HEK293 (cell line): ENCODE measurements around the gene SDC3.

Experiments
- FEZF1 ChIP-seq: fragments of 450-650 bp; formaldehyde crosslinking; IDR thresholded peaks from 2 replicates; pipeline ENCODE4 v1.5.1; 2016; ENCODE audit warnings: missing biosample characterization, missing genetic modification characterization
- GFI1B ChIP-seq: fragments of 450-650 bp; formaldehyde crosslinking; IDR thresholded peaks from 2 replicates; pipeline ENCODE4 v1.5.1; 2016; ENCODE audit warnings: missing biosample characterization, missing genetic modification characterization
- GLIS1 ChIP-seq: fragments of 450-650 bp; formaldehyde crosslinking; IDR thresholded peaks from 2 replicates; pipeline ENCODE4 v1.5.1; 2016; ENCODE audit warnings: missing biosample characterization, missing genetic modification characterization
- KLF7 ChIP-seq: fragments of 450-650 bp; formaldehyde crosslinking; IDR thresholded peaks from 2 replicates; pipeline ENCODE4 v1.5.1; 2016; ENCODE audit warnings: missing biosample characterization, missing genetic modification characterization, borderline replicate concordance
- OVOL3 ChIP-seq: fragments of 450-650 bp; formaldehyde crosslinking; IDR thresholded peaks from 2 replicates; pipeline ENCODE4 v1.5.1; 2016; ENCODE audit warnings: missing biosample characterization, missing genetic modification characterization
- SCRT2 ChIP-seq: fragments of 450-650 bp; formaldehyde crosslinking; IDR thresholded peaks from 2 replicates; pipeline ENCODE4 v1.5.1; 2016; ENCODE audit warnings: missing biosample characterization, missing genetic modification characterization
- SP2 ChIP-seq: fragments of 450-650 bp; formaldehyde crosslinking; IDR thresholded peaks from 2 replicates; pipeline ENCODE4 v1.5.1; 2016; ENCODE audit warnings: missing biosample characterization, missing genetic modification characterization
- ZEB2 ChIP-seq: fragments of 450-650 bp; formaldehyde crosslinking; IDR thresholded peaks from 2 replicates; pipeline ENCODE4 v1.5.1; 2016; ENCODE audit warnings: missing biosample characterization, missing genetic modification characterization
- ZFP69B ChIP-seq: fragments of 450-650 bp; formaldehyde crosslinking; IDR thresholded peaks from 2 replicates; pipeline ENCODE4 v1.5.1; 2016; ENCODE audit warnings: missing biosample characterization, missing genetic modification characterization
- ZNF174 ChIP-seq: fragments of 450-650 bp; formaldehyde crosslinking; IDR thresholded peaks from 2 replicates; pipeline ENCODE4 v1.5.0; 2017; ENCODE audit warnings: missing biosample characterization, mild to moderate bottlenecking, missing genetic modification characterization
- ZNF184 ChIP-seq: fragments of 450-650 bp; IDR thresholded peaks from 2 replicates; pipeline ENCODE4 v1.5.1; 2018; ENCODE audit warnings: missing biosample characterization, mild to moderate bottlenecking, missing genetic modification characterization
- ZNF202 ChIP-seq: fragments of 450-650 bp; formaldehyde crosslinking; IDR thresholded peaks from 2 replicates; pipeline ENCODE4 v1.5.1; 2016; ENCODE audit warnings: missing biosample characterization, missing genetic modification characterization, borderline replicate concordance
- ZNF24 ChIP-seq: fragments of 450-650 bp; formaldehyde crosslinking; IDR thresholded peaks from 2 replicates; pipeline ENCODE4 v1.5.1; 2016; ENCODE audit warnings: missing biosample characterization, missing genetic modification characterization
- ZNF37A ChIP-seq: fragments of 450-650 bp; IDR thresholded peaks from 2 replicates; pipeline ENCODE4 v1.5.1; 2018; ENCODE audit warnings: missing biosample characterization, missing genetic modification characterization
- ZNF391 ChIP-seq: fragments of 450-650 bp; formaldehyde crosslinking; IDR thresholded peaks from 2 replicates; pipeline ENCODE4 v1.5.1; 2016; ENCODE audit warnings: low read depth, missing biosample characterization, missing genetic modification characterization, borderline replicate concordance
- ZNF529 ChIP-seq: fragments of 450-650 bp; formaldehyde crosslinking; IDR thresholded peaks from 2 replicates; pipeline ENCODE4 v1.5.1; 2017; ENCODE audit warnings: missing genetic modification characterization, missing biosample characterization; ENCODE audit not compliant: insufficient replicate concordance
- ZNF560 ChIP-seq: fragments of 450-650 bp; formaldehyde crosslinking; IDR thresholded peaks from 2 replicates; pipeline ENCODE4 v1.5.1; 2017; ENCODE audit warnings: missing biosample characterization, missing genetic modification characterization, borderline replicate concordance
- ZNF600 ChIP-seq: fragments of 450-650 bp; formaldehyde crosslinking; IDR thresholded peaks from 2 replicates; pipeline ENCODE4 v1.5.1; 2016; ENCODE audit warnings: missing biosample characterization, missing genetic modification characterization
- ZNF660 ChIP-seq: fragments of 450-650 bp; IDR thresholded peaks from 2 replicates; pipeline ENCODE4 v1.5.1; 2018; ENCODE audit warnings: missing biosample characterization, mild to moderate bottlenecking, missing genetic modification characterization
- ZNF707 ChIP-seq: fragments of 450-650 bp; formaldehyde crosslinking; IDR thresholded peaks from 2 replicates; pipeline ENCODE4 v1.5.1; 2016; ENCODE audit warnings: missing biosample characterization, missing genetic modification characterization
- ZNF785 ChIP-seq: fragments of 450-650 bp; formaldehyde crosslinking; IDR thresholded peaks from 2 replicates; pipeline ENCODE4 v1.5.1; 2016; ENCODE audit warnings: missing biosample characterization, missing genetic modification characterization
- ZNF843 ChIP-seq: fragments of 450-650 bp; formaldehyde crosslinking; IDR thresholded peaks from 2 replicates; pipeline ENCODE4 v1.5.1; 2016; ENCODE audit warnings: missing biosample characterization, missing genetic modification characterization
- ZXDB ChIP-seq: fragments of 450-650 bp; formaldehyde crosslinking; IDR thresholded peaks from 2 replicates; pipeline ENCODE4 v1.5.1; 2016; ENCODE audit warnings: missing biosample characterization, missing genetic modification characterization
- TF ChIP-seq, protein P1 (sequence below): fragments of 450-650 bp; formaldehyde crosslinking; IDR thresholded peaks from 2 replicates; pipeline ENCODE4 v1.5.1; 2016; ENCODE audit warnings: missing biosample characterization, missing genetic modification characterization
- TF ChIP-seq, protein P2 (sequence below): fragments of 450-650 bp; formaldehyde crosslinking; IDR thresholded peaks from 2 replicates; pipeline ENCODE4 v1.5.1; 2016; ENCODE audit warnings: missing biosample characterization, missing genetic modification characterization
- TF ChIP-seq, protein P3 (sequence below): fragments of 450-650 bp; formaldehyde crosslinking; IDR thresholded peaks from 2 replicates; pipeline ENCODE4 v1.5.1; 2016; ENCODE audit warnings: missing biosample characterization, missing genetic modification characterization
- TF ChIP-seq, protein P4 (sequence below): fragments of 450-650 bp; formaldehyde crosslinking; IDR thresholded peaks from 2 replicates; pipeline ENCODE4 v1.5.1; 2017; ENCODE audit warnings: missing biosample characterization, missing genetic modification characterization
- TF ChIP-seq, protein P5 (sequence below): fragments of 450-650 bp; formaldehyde crosslinking; IDR thresholded peaks from 2 replicates; pipeline ENCODE4 v1.5.1; 2017; ENCODE audit warnings: missing biosample characterization, missing genetic modification characterization

The SDC3 gene

DNA sequence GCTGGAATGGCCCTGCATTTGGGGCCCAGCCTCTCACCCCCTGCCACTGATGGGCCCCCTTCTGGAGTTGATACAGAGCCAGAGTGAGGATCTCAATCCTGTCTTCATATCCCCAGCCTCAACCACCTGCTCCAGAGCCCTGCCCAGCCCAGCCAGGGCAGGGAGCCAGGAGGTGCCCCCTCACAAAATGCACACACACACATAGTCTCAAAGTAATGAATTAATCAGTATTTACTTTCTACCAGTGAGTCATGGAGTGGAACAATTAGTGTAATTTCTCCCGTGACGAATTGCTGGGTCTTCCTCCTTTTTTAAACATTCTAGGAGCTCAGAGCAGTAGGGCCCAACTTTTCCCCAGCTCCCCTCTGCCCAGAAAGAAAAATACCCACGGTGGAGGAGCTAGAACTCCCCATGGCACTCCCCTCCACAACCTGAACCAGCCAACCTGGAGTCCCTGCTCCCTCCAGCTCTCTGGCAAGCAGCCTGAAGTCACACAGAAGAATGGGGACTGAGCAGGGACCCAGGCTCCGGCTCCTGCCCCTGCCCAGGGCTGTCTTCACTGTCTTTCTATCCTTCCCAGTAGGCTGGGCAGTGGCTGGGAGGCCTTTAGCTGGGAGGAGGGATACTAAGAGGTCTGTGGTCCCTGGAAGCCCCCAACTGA is 29.3 kb downstream of the SDC3 start (continued):
- 0 out of 2 replicates have a peak, but pooled peaks have one; percentile 37 for TF ChIP-seq ZFP69B (tag by site-specific recombination)
- no peak for TF ChIP-seq ZNF707 (tag by site-specific recombination)
- TF ChIP-seq, protein P1, sequence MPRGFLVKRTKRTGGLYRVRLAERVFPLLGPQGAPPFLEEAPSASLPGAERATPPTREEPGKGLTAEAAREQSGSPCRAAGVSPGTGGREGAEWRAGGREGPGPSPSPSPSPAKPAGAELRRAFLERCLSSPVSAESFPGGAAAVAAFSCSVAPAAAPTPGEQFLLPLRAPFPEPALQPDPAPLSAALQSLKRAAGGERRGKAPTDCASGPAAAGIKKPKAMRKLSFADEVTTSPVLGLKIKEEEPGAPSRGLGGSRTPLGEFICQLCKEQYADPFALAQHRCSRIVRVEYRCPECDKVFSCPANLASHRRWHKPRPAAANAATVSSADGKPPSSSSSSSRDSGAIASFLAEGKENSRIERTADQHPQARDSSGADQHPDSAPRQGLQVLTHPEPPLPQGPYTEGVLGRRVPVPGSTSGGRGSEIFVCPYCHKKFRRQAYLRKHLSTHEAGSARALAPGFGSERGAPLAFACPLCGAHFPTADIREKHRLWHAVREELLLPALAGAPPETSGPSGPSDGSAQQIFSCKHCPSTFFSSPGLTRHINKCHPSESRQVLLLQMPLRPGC: no peak
- TF ChIP-seq FEZF1 (tag by site-specific recombination): no peak
- no peak for TF ChIP-seq ZNF202 (tag by site-specific recombination)
- TF ChIP-seq ZNF184 (tag by site-specific recombination): 0 out of 2 replicates have a peak, but pooled peaks have one; percentile 10
- no peak for TF ChIP-seq ZNF560 (tag by site-specific recombination)
- 0 out of 2 replicates have a peak, but pooled peaks have one; percentile 25 for TF ChIP-seq ZNF843 (tag by site-specific recombination)
- no peak for TF ChIP-seq GFI1B (tag by site-specific recombination)
- TF ChIP-seq, protein P2, sequence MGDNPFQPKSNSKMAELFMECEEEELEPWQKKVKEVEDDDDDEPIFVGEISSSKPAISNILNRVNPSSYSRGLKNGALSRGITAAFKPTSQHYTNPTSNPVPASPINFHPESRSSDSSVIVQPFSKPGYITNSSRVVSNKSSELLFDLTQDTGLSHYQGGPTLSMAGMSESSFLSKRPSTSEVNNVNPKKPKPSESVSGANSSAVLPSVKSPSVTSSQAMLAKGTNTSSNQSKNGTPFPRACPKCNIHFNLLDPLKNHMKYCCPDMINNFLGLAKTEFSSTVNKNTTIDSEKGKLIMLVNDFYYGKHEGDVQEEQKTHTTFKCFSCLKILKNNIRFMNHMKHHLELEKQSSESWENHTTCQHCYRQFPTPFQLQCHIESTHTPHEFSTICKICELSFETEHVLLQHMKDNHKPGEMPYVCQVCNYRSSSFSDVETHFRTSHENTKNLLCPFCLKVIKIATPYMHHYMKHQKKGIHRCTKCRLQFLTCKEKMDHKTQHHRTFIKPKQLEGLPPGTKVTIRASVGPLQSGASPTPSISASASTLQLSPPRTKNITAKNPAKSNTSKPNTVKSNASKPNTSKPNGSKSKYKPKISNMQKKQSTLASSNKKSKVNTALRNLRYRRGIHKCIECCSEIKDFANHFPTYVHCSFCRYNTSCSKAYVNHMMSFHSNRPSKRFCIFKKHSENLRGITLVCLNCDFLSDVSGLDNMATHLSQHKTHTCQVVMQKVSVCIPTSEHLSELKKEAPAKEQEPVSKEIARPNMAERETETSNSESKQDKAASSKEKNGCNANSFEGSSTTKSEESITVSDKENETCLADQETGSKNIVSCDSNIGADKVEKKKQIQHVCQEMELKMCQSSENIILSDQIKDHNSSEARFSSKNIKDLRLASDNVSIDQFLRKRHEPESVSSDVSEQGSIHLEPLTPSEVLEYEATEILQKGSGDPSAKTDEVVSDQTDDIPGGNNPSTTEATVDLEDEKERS: no peak
- TF ChIP-seq ZNF37A (tag by site-specific recombination): no peak
- peak; percentile 51; the same call in 1 of the 2 replicates for TF ChIP-seq ZEB2 (tag by site-specific recombination)
- no peak for TF ChIP-seq OVOL3 (tag by site-specific recombination)
- 0 out of 2 replicates have a peak, but pooled peaks have one; percentile 32 for TF ChIP-seq ZNF600 (tag by site-specific recombination)
- TF ChIP-seq ZNF785: no peak
- no peak for TF ChIP-seq ZXDB
- TF ChIP-seq ZNF660 (tag by site-specific recombination): 0 out of 2 replicates have a peak, but pooled peaks have one; percentile 39
- TF ChIP-seq SCRT2 (tag by site-specific recombination): no peak
- TF ChIP-seq SP2 (tag by site-specific recombination): no peak
- TF ChIP-seq, protein P3, sequence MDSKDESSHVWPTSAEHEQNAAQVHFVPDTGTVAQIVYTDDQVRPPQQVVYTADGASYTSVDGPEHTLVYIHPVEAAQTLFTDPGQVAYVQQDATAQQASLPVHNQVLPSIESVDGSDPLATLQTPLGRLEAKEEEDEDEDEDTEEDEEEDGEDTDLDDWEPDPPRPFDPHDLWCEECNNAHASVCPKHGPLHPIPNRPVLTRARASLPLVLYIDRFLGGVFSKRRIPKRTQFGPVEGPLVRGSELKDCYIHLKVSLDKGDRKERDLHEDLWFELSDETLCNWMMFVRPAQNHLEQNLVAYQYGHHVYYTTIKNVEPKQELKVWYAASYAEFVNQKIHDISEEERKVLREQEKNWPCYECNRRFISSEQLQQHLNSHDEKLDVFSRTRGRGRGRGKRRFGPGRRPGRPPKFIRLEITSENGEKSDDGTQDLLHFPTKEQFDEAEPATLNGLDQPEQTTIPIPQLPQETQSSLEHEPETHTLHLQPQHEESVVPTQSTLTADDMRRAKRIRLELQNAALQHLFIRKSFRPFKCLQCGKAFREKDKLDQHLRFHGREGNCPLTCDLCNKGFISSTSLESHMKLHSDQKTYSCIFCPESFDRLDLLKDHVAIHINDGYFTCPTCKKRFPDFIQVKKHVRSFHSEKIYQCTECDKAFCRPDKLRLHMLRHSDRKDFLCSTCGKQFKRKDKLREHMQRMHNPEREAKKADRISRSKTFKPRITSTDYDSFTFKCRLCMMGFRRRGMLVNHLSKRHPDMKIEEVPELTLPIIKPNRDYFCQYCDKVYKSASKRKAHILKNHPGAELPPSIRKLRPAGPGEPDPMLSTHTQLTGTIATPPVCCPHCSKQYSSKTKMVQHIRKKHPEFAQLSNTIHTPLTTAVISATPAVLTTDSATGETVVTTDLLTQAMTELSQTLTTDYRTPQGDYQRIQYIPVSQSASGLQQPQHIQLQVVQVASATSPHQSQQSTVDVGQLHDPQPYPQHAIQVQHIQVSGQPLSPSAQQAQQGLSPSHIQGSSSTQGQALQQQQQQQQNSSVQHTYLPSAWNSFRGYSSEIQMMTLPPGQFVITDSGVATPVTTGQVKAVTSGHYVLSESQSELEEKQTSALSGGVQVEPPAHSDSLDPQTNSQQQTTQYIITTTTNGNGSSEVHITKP: peak; percentile 44
- TF ChIP-seq, protein P4, sequence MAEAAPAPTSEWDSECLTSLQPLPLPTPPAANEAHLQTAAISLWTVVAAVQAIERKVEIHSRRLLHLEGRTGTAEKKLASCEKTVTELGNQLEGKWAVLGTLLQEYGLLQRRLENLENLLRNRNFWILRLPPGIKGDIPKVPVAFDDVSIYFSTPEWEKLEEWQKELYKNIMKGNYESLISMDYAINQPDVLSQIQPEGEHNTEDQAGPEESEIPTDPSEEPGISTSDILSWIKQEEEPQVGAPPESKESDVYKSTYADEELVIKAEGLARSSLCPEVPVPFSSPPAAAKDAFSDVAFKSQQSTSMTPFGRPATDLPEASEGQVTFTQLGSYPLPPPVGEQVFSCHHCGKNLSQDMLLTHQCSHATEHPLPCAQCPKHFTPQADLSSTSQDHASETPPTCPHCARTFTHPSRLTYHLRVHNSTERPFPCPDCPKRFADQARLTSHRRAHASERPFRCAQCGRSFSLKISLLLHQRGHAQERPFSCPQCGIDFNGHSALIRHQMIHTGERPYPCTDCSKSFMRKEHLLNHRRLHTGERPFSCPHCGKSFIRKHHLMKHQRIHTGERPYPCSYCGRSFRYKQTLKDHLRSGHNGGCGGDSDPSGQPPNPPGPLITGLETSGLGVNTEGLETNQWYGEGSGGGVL (tag by site-specific recombination): peak; percentile 83
- no peak for TF ChIP-seq ZNF529 (tag by site-specific recombination)
- TF ChIP-seq ZNF174: no peak
- TF ChIP-seq KLF7 (tag by site-specific recombination): no peak
- TF ChIP-seq, protein P5, sequence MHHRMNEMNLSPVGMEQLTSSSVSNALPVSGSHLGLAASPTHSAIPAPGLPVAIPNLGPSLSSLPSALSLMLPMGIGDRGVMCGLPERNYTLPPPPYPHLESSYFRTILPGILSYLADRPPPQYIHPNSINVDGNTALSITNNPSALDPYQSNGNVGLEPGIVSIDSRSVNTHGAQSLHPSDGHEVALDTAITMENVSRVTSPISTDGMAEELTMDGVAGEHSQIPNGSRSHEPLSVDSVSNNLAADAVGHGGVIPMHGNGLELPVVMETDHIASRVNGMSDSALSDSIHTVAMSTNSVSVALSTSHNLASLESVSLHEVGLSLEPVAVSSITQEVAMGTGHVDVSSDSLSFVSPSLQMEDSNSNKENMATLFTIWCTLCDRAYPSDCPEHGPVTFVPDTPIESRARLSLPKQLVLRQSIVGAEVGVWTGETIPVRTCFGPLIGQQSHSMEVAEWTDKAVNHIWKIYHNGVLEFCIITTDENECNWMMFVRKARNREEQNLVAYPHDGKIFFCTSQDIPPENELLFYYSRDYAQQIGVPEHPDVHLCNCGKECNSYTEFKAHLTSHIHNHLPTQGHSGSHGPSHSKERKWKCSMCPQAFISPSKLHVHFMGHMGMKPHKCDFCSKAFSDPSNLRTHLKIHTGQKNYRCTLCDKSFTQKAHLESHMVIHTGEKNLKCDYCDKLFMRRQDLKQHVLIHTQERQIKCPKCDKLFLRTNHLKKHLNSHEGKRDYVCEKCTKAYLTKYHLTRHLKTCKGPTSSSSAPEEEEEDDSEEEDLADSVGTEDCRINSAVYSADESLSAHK: no peak
- TF ChIP-seq ZNF24 (tag by site-specific recombination): peak; percentile 63; the same call in 1 of the 2 replicates
- peak; percentile 77 for TF ChIP-seq GLIS1 (tag by site-specific recombination)
- TF ChIP-seq ZNF391 (tag by site-specific recombination): no peak
